ENCODE measurements around the gene EIF2S1. TPM values are rescaled to one million over a fixed set of nuclear protein-coding genes. Genes with fewer than 3 reads are reported as not detected.

Gene EIF2S1
- total RNA-seq, 2 experiments from 2014 or later = 23.1 to 28.8 TPM

- H3K36me3 Mint-ChIP-seq (ENCODE audit: low read depth) = no peaks in the 10 kb centered on the region
- H3K4me3 ChIP-seq (ENCODE audit: low read length) = no peak overlapping the region
- H3K4me1 ChIP-seq (ENCODE audit: insufficient read depth, low read length) = peaks cover 5% of the 10 kb centered on the region
- no peak overlapping the region for H3K4me3 Mint-ChIP-seq
- no peak for TF ChIP-seq CTCF (IDR thresholded peaks at IDR 0.05)
- no peaks in the 10 kb centered on the region for H3K4me1 Mint-ChIP-seq (ENCODE audit: low read depth)
- no peak overlapping the region for H3K27ac ChIP-seq (ENCODE audit: low read depth in 1 of 2, low read length in 2 of 2)
- ATAC-seq (ENCODE audit: poor library complexity) (no peak), DNase-seq (no peak)
- no peaks in the 10 kb centered on the region for H3K36me3 ChIP-seq (ENCODE audit: insufficient read depth, low read length)
- peaks cover 14% of the 10 kb centered on the region for H3K27me3 Mint-ChIP-seq
- H3K9me3 ChIP-seq (ENCODE audit: control insufficient read depth in 1 of 2, insufficient read depth in 1 of 2, low read length in 2 of 2) = no peaks in the 10 kb centered on the region
- H3K9me3 Mint-ChIP-seq = no peaks in the 10 kb centered on the region
- H3K27me3 ChIP-seq (ENCODE audit: control insufficient read depth in 1 of 2, insufficient read depth in 2 of 2, low read length in 2 of 2) = peaks cover 0 to 6% of the 10 kb centered on the region in 2 experiments
- ChIA-PET POLR2A (interaction anchor here (1.8 to 2.6 kb wide), 2 partner anchors 143 to 172 kb away, joined by 5 to 16 read pairs; partner anchors contain the start of gene PIGH), CTCF (interaction anchor here (2.6 to 4.4 kb wide), 2 partner anchors 143 to 172 kb away, joined by 7 to 51 read pairs; partner anchors contain the start of gene PIGH)
- intact Hi-C loops (cut with DNase I, micrococcal nuclease) = loop anchor here in 1 of 2 experiments (5.0 kb wide), 1 partner anchor 239 kb away; no protein-coding TSS in a partner anchor
- H3K27ac Mint-ChIP-seq = no peak overlapping the region
These were observed 68.4 kb downstream of the EIF2S1 start for GRCh38 chr14:67428501-67429031.

GRCh38 chr14:67429510-67430205 lies 69.5 kb downstream of the EIF2S1 start:
- ChIA-PET CTCF (no interaction called here), POLR2A (no interaction called here)
- peaks cover 12% of the 10 kb centered on the region for H3K27me3 Mint-ChIP-seq
- no peaks in the 10 kb centered on the region for H3K4me1 Mint-ChIP-seq (ENCODE audit: low read depth)
- Histone ChIP-seq H3K9me3 (ENCODE audit: control insufficient read depth in 1 of 2, insufficient read depth in 1 of 2, low read length in 2 of 2) (no peaks in the 10 kb centered on the region), H3K4me1 (ENCODE audit: insufficient read depth, low read length) (peaks cover 5% of the 10 kb centered on the region), H3K4me3 (ENCODE audit: low read length) (no peak overlapping the region), H3K27ac (ENCODE audit: low read depth in 1 of 2, low read length in 2 of 2) (no peak overlapping the region), H3K27me3 (ENCODE audit: control insufficient read depth in 1 of 2, insufficient read depth in 2 of 2, low read length in 2 of 2) (peaks cover 0 to 2% of the 10 kb centered on the region in 2 experiments), H3K36me3 (ENCODE audit: insufficient read depth, low read length) (no peaks in the 10 kb centered on the region)
- no peaks in the 10 kb centered on the region for H3K9me3 Mint-ChIP-seq
- H3K4me3 Mint-ChIP-seq = no peak overlapping the region
- ATAC-seq (ENCODE audit: poor library complexity) = no peak
- H3K27ac Mint-ChIP-seq = no peak overlapping the region
- H3K36me3 Mint-ChIP-seq (ENCODE audit: low read depth) = no peaks in the 10 kb centered on the region
- intact Hi-C loops (cut with DNase I, micrococcal nuclease) = loop anchor here in 1 of 2 experiments (5.0 kb wide), 1 partner anchor 238 kb away; no protein-coding TSS in a partner anchor
- DNase-seq = no peak
- TF ChIP-seq CTCF (IDR thresholded peaks at IDR 0.05) = no peak

GRCh38 chr14:67432050-67432564 lies 72.0 kb downstream of the EIF2S1 start:
- no peak overlapping the region for H3K4me3 ChIP-seq (ENCODE audit: low read length)
- peaks cover 0 to 2% of the 10 kb centered on the region in 2 experiments for H3K27me3 ChIP-seq (ENCODE audit: control insufficient read depth in 1 of 2, insufficient read depth in 2 of 2, low read length in 2 of 2)
- no peak for ATAC-seq (ENCODE audit: poor library complexity)
- CTCF ChIA-PET = interaction anchor here (1.5 kb wide), 2 partner anchors 139 to 273 kb away, joined by 3 to 5 read pairs; no protein-coding TSS in a partner anchor
- POLR2A ChIA-PET = interaction anchor here (2.1 kb wide), 1 partner anchor 139 kb away, joined by 7 read pairs; no protein-coding TSS in a partner anchor
- Mint-ChIP-seq H3K27me3 (peaks cover 6% of the 10 kb centered on the region), H3K9me3 (no peaks in the 10 kb centered on the region), H3K4me1 (ENCODE audit: low read depth) (no peaks in the 10 kb centered on the region), H3K4me3 (no peak overlapping the region), H3K27ac (no peak overlapping the region), H3K36me3 (ENCODE audit: low read depth) (no peaks in the 10 kb centered on the region)
- intact Hi-C loops (cut with DNase I, micrococcal nuclease) = no loop called here
- H3K4me1 ChIP-seq (ENCODE audit: insufficient read depth, low read length) = peaks cover 3% of the 10 kb centered on the region
- no peaks in the 10 kb centered on the region for H3K9me3 ChIP-seq (ENCODE audit: control insufficient read depth in 1 of 2, insufficient read depth in 1 of 2, low read length in 2 of 2)
- no peak for DNase-seq
- no peaks in the 10 kb centered on the region for H3K36me3 ChIP-seq (ENCODE audit: insufficient read depth, low read length)
- TF ChIP-seq CTCF (IDR thresholded peaks at IDR 0.05) = no peak
- no peak overlapping the region for H3K27ac ChIP-seq (ENCODE audit: low read depth in 1 of 2, low read length in 2 of 2)
